H7 (cell line): ENCODE measurements around the gene SAG. TPM values are rescaled to one million over a fixed set of nuclear protein-coding genes. Genes with fewer than 3 reads are reported as not detected.

Experiments used
- DNase-seq: peaks from one replicate; pipeline ENCODE4 v3.0.0; 2012
- H3K27me3 ChIP-seq: 2 replicates; pipeline ENCODE4 v1.6.0; 2011; ENCODE audit warnings: mild to moderate bottlenecking, low read length; ENCODE audit not compliant: control insufficient read depth, insufficient read depth
- H3K36me3 ChIP-seq: replicated peaks from 2 replicates; pipeline ENCODE4 v1.5.1; 2011; ENCODE audit warnings: low read length; ENCODE audit not compliant: control insufficient read depth, insufficient read depth
- H3K4me3 ChIP-seq: 2 replicates; pipeline ENCODE4 v1.5.1; 2011; ENCODE audit warnings: low read depth, mild to moderate bottlenecking, control low read depth, low read length, moderate library complexity; ENCODE audit not compliant: insufficient read depth
- total RNA-seq: library from RNA; depleted of rRNA; stranded (reverse); fragments of >200 nt; shearing (Covaris generic); gene quantifications from 2 replicates; pipeline ENCODE4 v1.2.3, GENCODE V29; 2014

Gene SAG
- total RNA-seq, 1 experiment from 2014 or later: not detected

GRCh38 chr2:233275223-233275622 is 32.4 kb upstream of the SAG start:
- H3K36me3 ChIP-seq: peaks cover 43% of the 10 kb centered on the region

GRCh38 chr2:233278921-233279320 is 28.7 kb upstream of the SAG start:
- H3K36me3 ChIP-seq: peaks cover 48% of the 10 kb centered on the region
- DNase-seq: no peak
- no peaks in the 10 kb centered on the region for H3K27me3 ChIP-seq

More at GRCh38 chr2:233275223-233275622, 32.4 kb upstream of the SAG start:
- H3K4me3 ChIP-seq: no peak overlapping the region
- no peaks in the 10 kb centered on the region for H3K27me3 ChIP-seq
- DNase-seq: no peak

GRCh38 chr2:233280114-233280693 is 27.4 kb upstream of the SAG start:
- H3K36me3 ChIP-seq: peaks cover 46% of the 10 kb centered on the region
- no peaks in the 10 kb centered on the region for H3K27me3 ChIP-seq
- no peak for DNase-seq
- no peak overlapping the region for H3K4me3 ChIP-seq

More at GRCh38 chr2:233278921-233279320, 28.7 kb upstream of the SAG start:
- no peak overlapping the region for H3K4me3 ChIP-seq

GRCh38 chr2:233281553-233281952 is 26.1 kb upstream of the SAG start:
- no peak overlapping the region for H3K4me3 ChIP-seq
- peaks cover 43% of the 10 kb centered on the region for H3K36me3 ChIP-seq
- DNase-seq: no peak
- no peaks in the 10 kb centered on the region for H3K27me3 ChIP-seq

GRCh38 chr2:233281992-233282603 is 25.5 kb upstream of the SAG start:
- Histone ChIP-seq H3K36me3 (peaks cover 45% of the 10 kb centered on the region), H3K27me3 (no peaks in the 10 kb centered on the region), H3K4me3 (no peak overlapping the region)
- no peak for DNase-seq

GRCh38 chr2:233285921-233286320 is 21.7 kb upstream of the SAG start:
- no peak for DNase-seq
- Histone ChIP-seq H3K4me3 (no peak overlapping the region), H3K36me3 (peaks cover 45% of the 10 kb centered on the region), H3K27me3 (no peaks in the 10 kb centered on the region)

GRCh38 chr2:233287871-233288270 is 19.7 kb upstream of the SAG start:
- Histone ChIP-seq H3K36me3 (peaks cover 50% of the 10 kb centered on the region), H3K4me3 (no peak overlapping the region), H3K27me3 (no peaks in the 10 kb centered on the region)
- no peak for DNase-seq

- Histone ChIP-seq H3K4me3 (no peak overlapping the region), H3K27me3 (no peaks in the 10 kb centered on the region), H3K36me3 (peaks cover 56% of the 10 kb centered on the region)
- DNase-seq: no peak
Measured at GRCh38 chr2:233288663-233289062, 19.0 kb upstream of the SAG start.

- Histone ChIP-seq H3K27me3 (no peaks in the 10 kb centered on the region), H3K36me3 (peaks cover 61% of the 10 kb centered on the region), H3K4me3 (no peak overlapping the region)
- no peak for DNase-seq
Measured at GRCh38 chr2:233289648-233290047, 18.0 kb upstream of the SAG start.

- H3K36me3 ChIP-seq: peaks cover 58% of the 10 kb centered on the region
- H3K27me3 ChIP-seq: no peaks in the 10 kb centered on the region
- no peak for DNase-seq
- no peak overlapping the region for H3K4me3 ChIP-seq
Measured at GRCh38 chr2:233290051-233290845, 17.4 kb upstream of the SAG start.

- no peak for DNase-seq
- Histone ChIP-seq H3K4me3 (no peak overlapping the region), H3K27me3 (no peaks in the 10 kb centered on the region), H3K36me3 (peaks cover 37% of the 10 kb centered on the region)
Measured at GRCh38 chr2:233295891-233296290, 11.7 kb upstream of the SAG start.

- Histone ChIP-seq H3K27me3 (no peaks in the 10 kb centered on the region), H3K4me3 (no peak overlapping the region), H3K36me3 (peaks cover 25% of the 10 kb centered on the region)
- DNase-seq: no peak
Measured at GRCh38 chr2:233297076-233297475, 10.5 kb upstream of the SAG start.

- Histone ChIP-seq H3K36me3 (peaks cover 1% of the 10 kb centered on the region; the same call in 1 of the 2 replicates), H3K27me3 (no peaks in the 10 kb centered on the region), H3K4me3 (no peak overlapping the region)
- no peak for DNase-seq
Measured at GRCh38 chr2:233300401-233300800, 7.2 kb upstream of the SAG start.

- no peak for DNase-seq
- H3K36me3 ChIP-seq: no peaks in the 10 kb centered on the region
- no peaks in the 10 kb centered on the region for H3K27me3 ChIP-seq
- no peak overlapping the region for H3K4me3 ChIP-seq
Measured at GRCh38 chr2:233301248-233301647, 6.4 kb upstream of the SAG start.

- DNase-seq: no peak
- Histone ChIP-seq H3K27me3 (no peaks in the 10 kb centered on the region), H3K4me3 (no peak overlapping the region), H3K36me3 (no peaks in the 10 kb centered on the region)
Measured at GRCh38 chr2:233301811-233302210, 5.8 kb upstream of the SAG start.
